IMR-90 (cell line): ENCODE results near the gene WASL. TPM values are rescaled to one million over a fixed set of nuclear protein-coding genes. Genes with fewer than 3 reads are reported as not detected.

Experiments
- ATAC-seq: fragments of 200-7000 bp; cut with Tn5 transposase; 2 replicates; pipeline ENCODE4 v1.9.1; 2020; ENCODE audit warnings: low read depth, mild to moderate bottlenecking, moderate library complexity
- BruUV-seq: library from RNA; stranded (reverse); fragments of 400-500 nt; replicated peaks from 2 replicates; lab custom pipeline; 2021; lab: Mats Ljungman, UMichigan
- CTCF ChIA-PET: fragments of 300-600 bp; formaldehyde crosslinking; extraction: SDS; loops from one replicate; lab custom pipeline; 2021; ENCODE audit warnings: antibody characterized with exemption; lab: Yijun Ruan, JAX
- POLR2A ChIA-PET: fragments of 300-600 bp; sonication (Branson Sonifier 250); formaldehyde crosslinking; loops from one replicate; lab custom pipeline; 2022; ENCODE audit warnings: antibody characterized with exemption; ENCODE audit not compliant: unreplicated experiment; lab: Charles Lee
- DNase-seq: peaks from one replicate; pipeline ENCODE4 v3.0.0; 2013
- H2AFZ ChIP-seq: replicated peaks from 2 replicates; pipeline ENCODE3; 2013; ENCODE audit warnings: low read length, mild to moderate bottlenecking; ENCODE audit not compliant: poor library complexity
- H2AK5ac ChIP-seq: 2 replicates; pipeline ENCODE4 v1.6.1; 2013; ENCODE audit warnings: low read depth, low read length, inconsistent platforms
- H2AK9ac ChIP-seq: replicated peaks from 2 replicates; pipeline ENCODE3; 2013; ENCODE audit warnings: mild to moderate bottlenecking, low read depth, low read length, moderate library complexity; ENCODE audit not compliant: poor library complexity
- H2BK120ac ChIP-seq: 2 replicates; pipeline ENCODE4 v1.6.1; 2013; ENCODE audit warnings: low read depth, low read length, inconsistent platforms
- H2BK15ac ChIP-seq: 3 replicates; pipeline ENCODE4 v1.6.1; 2013; ENCODE audit warnings: low read depth, low read length, inconsistent platforms
- H2BK20ac ChIP-seq: 2 replicates; pipeline ENCODE4 v1.6.1; 2013; ENCODE audit warnings: low read depth, mild to moderate bottlenecking, inconsistent platforms, low read length, moderate library complexity
- H2BK5ac ChIP-seq: 2 replicates; pipeline ENCODE4 v1.6.1; 2013; ENCODE audit warnings: mild to moderate bottlenecking, low read depth, low read length, inconsistent platforms; ENCODE audit not compliant: poor library complexity, severe bottlenecking
- H3K14ac ChIP-seq: replicated peaks from 2 replicates; pipeline ENCODE4 v1.6.1; 2013; ENCODE audit warnings: low read depth, low read length, inconsistent platforms
- H3K18ac ChIP-seq: 2 replicates; pipeline ENCODE4 v1.6.1; 2013; ENCODE audit warnings: low read depth, low read length, control low read depth
- H3K23ac ChIP-seq: 2 replicates; pipeline ENCODE4 v1.6.1; 2013; ENCODE audit warnings: low read depth, low read length, inconsistent platforms
- H3K27ac ChIP-seq: 2 replicates; pipeline ENCODE4 v1.5.1; 2013; ENCODE audit warnings: mild to moderate bottlenecking, control low read depth, low read length; ENCODE audit not compliant: insufficient read depth
- H3K27me3 ChIP-seq: 2 replicates; pipeline ENCODE4 v1.6.1; 2013; ENCODE audit warnings: low read length; ENCODE audit not compliant: control insufficient read depth, insufficient read depth
- H3K36me3 ChIP-seq: 2 replicates; pipeline ENCODE4 v1.6.1; 2013; ENCODE audit warnings: low read length, mixed read lengths; ENCODE audit not compliant: control insufficient read depth, insufficient read depth
- H3K4ac ChIP-seq: 2 replicates; pipeline ENCODE4 v1.6.1; 2013; ENCODE audit warnings: low read depth, low read length, inconsistent platforms
- H3K4me1 ChIP-seq: 2 replicates; pipeline ENCODE4 v1.6.1; 2013; ENCODE audit warnings: low read length, mixed read lengths; ENCODE audit not compliant: control insufficient read depth, insufficient read depth
- H3K4me2 ChIP-seq: 2 replicates; pipeline ENCODE4 v1.6.1; 2013; ENCODE audit warnings: low read depth, mild to moderate bottlenecking, control low read depth, low read length, moderate library complexity
- H3K4me3 ChIP-seq: 2 replicates; pipeline ENCODE4 v1.5.1; 2013; ENCODE audit warnings: low read depth, mild to moderate bottlenecking, control low read depth, low read length, moderate library complexity; ENCODE audit not compliant: insufficient read depth
- H3K56ac ChIP-seq: 2 replicates; pipeline ENCODE4 v1.6.1; 2013; ENCODE audit warnings: low read length, inconsistent platforms; ENCODE audit not compliant: insufficient read depth; ENCODE audit errors: extremely low read depth
- H3K79me1 ChIP-seq, 2 experiments: 2 replicates each; pipeline ENCODE4 v1.6.1; 2013; ENCODE audit warnings: low read length in 2 of 2, inconsistent platforms in 1 of 2, low read depth in 1 of 2
- H3K9ac ChIP-seq: 2 replicates; pipeline ENCODE4 v1.6.1; 2013; ENCODE audit warnings: low read depth, low read length, control low read depth
- H3K9me1 ChIP-seq: 2 replicates; pipeline ENCODE4 v1.6.1; 2013; ENCODE audit warnings: low read length, inconsistent platforms; ENCODE audit not compliant: insufficient read depth
- H3K9me3 ChIP-seq: 2 replicates; pipeline ENCODE4 v1.6.1; 2013; ENCODE audit warnings: low read length; ENCODE audit not compliant: control insufficient read depth, insufficient read depth
- H4K20me1 ChIP-seq: 2 replicates; pipeline ENCODE4 v1.6.1; 2013; ENCODE audit warnings: low read length, inconsistent platforms; ENCODE audit not compliant: insufficient read depth
- H4K5ac ChIP-seq: 2 replicates; pipeline ENCODE4 v1.6.1; 2013; ENCODE audit warnings: mild to moderate bottlenecking, low read depth, low read length, control low read depth
- H4K8ac ChIP-seq, 2 experiments: 2 replicates each; pipeline ENCODE4 v1.6.1; 2013; ENCODE audit warnings: low read depth in 2 of 2, low read length in 2 of 2, control low read depth in 1 of 2, inconsistent platforms in 1 of 2
- H4K91ac ChIP-seq: 2 replicates; pipeline ENCODE4 v1.6.1; 2013; ENCODE audit warnings: low read depth, low read length, inconsistent platforms; ENCODE audit not compliant: insufficient read depth
- BHLHE40 ChIP-seq: fragments of 150-350 bp; IDR thresholded peaks from 2 replicates; pipeline ENCODE4 v1.6.1; 2016; ENCODE audit warnings: mild to moderate bottlenecking, low read depth, low read length
- CEBPB ChIP-seq: IDR thresholded peaks from 2 replicates; pipeline ENCODE4 v1.6.1; 2012; ENCODE audit warnings: low read depth, low read length, improper control_type of control experiment
- FOS ChIP-seq: fragments of 150-350 bp; IDR thresholded peaks from 2 replicates; pipeline ENCODE4 v1.6.1; 2016; ENCODE audit warnings: low read depth, low read length
- NFE2L2 ChIP-seq: fragments of 150-350 bp; IDR thresholded peaks from 2 replicates; pipeline ENCODE4 v1.6.1; 2016; ENCODE audit warnings: low read depth, mild to moderate bottlenecking, low read length
- WGBS, 2 experiments: methylation state at CpG; one replicate each; pipeline versions ENCODE4 v1.1.5 to v1.1.7; 2013; ENCODE audit warnings: missing lambda C conversion rate in 2 of 2; ENCODE audit not compliant: insufficient read length in 1 of 2; ENCODE audit errors: extremely low coverage in 2 of 2; 5-methylcytosine and 5-hydroxymethylcytosine counted together
- dilution Hi-C: fragments of 300-500 bp; cut with HindIII; formaldehyde crosslinking; loops from one replicate; pipeline ENCODE4 v1.14.3; 2018; ENCODE audit warnings: low sequenced_read_pairs; ENCODE audit not compliant: unreplicated experiment
- in situ Hi-C: fragments of 300-500 bp; cut with MboI; formaldehyde crosslinking; loops from 3 replicates; pipeline ENCODE4 v1.14.3; 2019; ENCODE audit warnings: low sequenced_read_pairs, inconsistent platforms, mixed read lengths
- intact Hi-C: fragments of 100-400 bp; cut with micrococcal nuclease; formaldehyde crosslinking; loops from 2 replicates; pipeline ENCODE4 v1.10.0; 2022
- polyA plus RNA-seq, 3 experiments: library from polyadenylated mRNA; depleted of rRNA; stranded (reverse); fragments of >200 nt; gene quantifications; 2 replicates each; pipeline ENCODE4 v1.2.3, GENCODE V29; 2012; ENCODE audit warnings: low replicate concordance in 1 of 3
- total RNA-seq: library from RNA; depleted of rRNA; stranded (reverse); fragments of >200 nt; gene quantifications from 2 replicates; pipeline ENCODE4 v1.2.3, GENCODE V29; 2012
- TF ChIP-seq, protein P1 (sequence below): fragments of 150-350 bp; IDR thresholded peaks from 2 replicates; pipeline ENCODE4 v1.6.1; 2017; ENCODE audit warnings: mild to moderate bottlenecking, antibody characterized with exemption, low read length, low read depth

Gene WASL
- total and polyA plus RNA-seq, 2 of the 4 experiments (the other 2 are of a cell fraction): 2.3 to 7.9 TPM

- H3K4me1 ChIP-seq: no peaks in the 10 kb centered on the region
- no peaks in the 10 kb centered on the region for H4K20me1 ChIP-seq
- H3K9me1 ChIP-seq: no peaks in the 10 kb centered on the region
- CTCF ChIA-PET: interaction anchor here (0.7 kb wide), 2 partner anchors 16 to 46 kb away, joined by 3 read pairs; no protein-coding TSS in a partner anchor
- no peak overlapping the region for H3K9ac ChIP-seq
- ATAC-seq (no peak), DNase-seq (no peak)
- in situ Hi-C loops: no loop called here
- H2BK15ac ChIP-seq: no peak overlapping the region
- no peak overlapping the region for H2BK20ac ChIP-seq
- no peak overlapping the region for H2BK120ac ChIP-seq
- TF ChIP-seq NFE2L2: no peak
- TF ChIP-seq, protein P1, sequence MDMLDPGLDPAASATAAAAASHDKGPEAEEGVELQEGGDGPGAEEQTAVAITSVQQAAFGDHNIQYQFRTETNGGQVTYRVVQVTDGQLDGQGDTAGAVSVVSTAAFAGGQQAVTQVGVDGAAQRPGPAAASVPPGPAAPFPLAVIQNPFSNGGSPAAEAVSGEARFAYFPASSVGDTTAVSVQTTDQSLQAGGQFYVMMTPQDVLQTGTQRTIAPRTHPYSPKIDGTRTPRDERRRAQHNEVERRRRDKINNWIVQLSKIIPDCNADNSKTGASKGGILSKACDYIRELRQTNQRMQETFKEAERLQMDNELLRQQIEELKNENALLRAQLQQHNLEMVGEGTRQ: no peak
- no peak for TF ChIP-seq FOS
- TF ChIP-seq CEBPB: no peak
- no peak for TF ChIP-seq BHLHE40
- H3K79me1 ChIP-seq: no peaks in the 10 kb centered on the region
- no peak overlapping the region for H3K4me3 ChIP-seq
- H4K5ac ChIP-seq: no peak overlapping the region
- POLR2A ChIA-PET: no interaction called here
- H2AK5ac ChIP-seq: no peak overlapping the region
- no peak overlapping the region for H2AK9ac ChIP-seq
- no peak overlapping the region for H2BK5ac ChIP-seq
- no peak overlapping the region for H3K4ac ChIP-seq
- no peak overlapping the region for H3K56ac ChIP-seq
- H4K91ac ChIP-seq: no peak overlapping the region
- no peak overlapping the region for H2AFZ ChIP-seq
- dilution Hi-C loops: no loop called here
- intact Hi-C loops: no loop called here
- no peak overlapping the region for H3K14ac ChIP-seq
- no peak overlapping the region for H3K27ac ChIP-seq
- H3K18ac ChIP-seq: no peak overlapping the region
- no peak overlapping the region for H3K4me2 ChIP-seq
- WGBS, 2 experiments: no CpG with 5 or more reads among the region's 1 CpG
- H3K9me3 ChIP-seq: no peaks in the 10 kb centered on the region
- H3K27me3 ChIP-seq: peaks cover 4% of the 10 kb centered on the region
- H4K8ac ChIP-seq: no peak overlapping the region
- H3K23ac ChIP-seq: no peak overlapping the region
- no TSS peak for BruUV-seq
- no peaks in the 10 kb centered on the region for H3K36me3 ChIP-seq
Observed at GRCh38 chr7:123657304-123657685, 91.5 kb downstream of the WASL start.
